Activated naive CD8-positive, alpha-beta T cell treated with anti-CD3 and anti-CD28 coated beads, Interleukin-2, amount 50 U/mL, for 24 hours (primary cell): ENCODE results near the gene RASGEF1C.
A peak's percentile ranks its signal among the peaks of the same experiment; 100 is the strongest.

Experiments
- ATAC-seq: fragments of 150-1000 bp; cut with Tn5 transposase; one replicate; pipeline ENCODE4 v1.10.0; 2021
- DNase-seq: peaks from one replicate; pipeline ENCODE4 v3.0.0; 2021
- H3K27ac Mint-ChIP-seq: one replicate; pipeline ENCODE4 v1.8.0; 2021; ENCODE audit warnings: mild to moderate bottlenecking, mixed read lengths
- H3K27me3 Mint-ChIP-seq: one replicate; pipeline ENCODE4 v1.8.0; 2021; ENCODE audit warnings: mixed read lengths
- H3K36me3 Mint-ChIP-seq: one replicate; pipeline ENCODE4 v1.8.0; 2021; ENCODE audit warnings: low read depth, mixed read lengths
- H3K4me1 Mint-ChIP-seq: one replicate; pipeline ENCODE4 v1.8.0; 2021; ENCODE audit warnings: mixed read lengths
- H3K4me3 Mint-ChIP-seq: one replicate; pipeline ENCODE4 v1.8.0; 2021; ENCODE audit warnings: mild to moderate bottlenecking, moderate library complexity, mixed read lengths
- H3K9me3 Mint-ChIP-seq: one replicate; pipeline ENCODE4 v1.8.0; 2021; ENCODE audit warnings: mixed read lengths

Gene RASGEF1C

GRCh38 chr5:180142021-180142765, 66.8 kb downstream of the RASGEF1C start:
- H3K4me1 Mint-ChIP-seq = no peaks in the 10 kb centered on the region
- no peak overlapping the region for H3K27ac Mint-ChIP-seq
- ATAC-seq (no peak), DNase-seq (no peak)
- H3K27me3 Mint-ChIP-seq = peaks cover 17% of the 10 kb centered on the region
- no peak overlapping the region for H3K4me3 Mint-ChIP-seq
- no peaks in the 10 kb centered on the region for H3K36me3 Mint-ChIP-seq
- peaks cover 13% of the 10 kb centered on the region for H3K9me3 Mint-ChIP-seq

- H3K9me3 Mint-ChIP-seq = peaks cover 4% of the 10 kb centered on the region
- no peak for ATAC-seq
- no peak overlapping the region for H3K27ac Mint-ChIP-seq
- no peaks in the 10 kb centered on the region for H3K4me1 Mint-ChIP-seq
- no peak for DNase-seq
- peaks cover 13% of the 10 kb centered on the region for H3K27me3 Mint-ChIP-seq
- no peak overlapping the region for H3K4me3 Mint-ChIP-seq
- H3K36me3 Mint-ChIP-seq = no peaks in the 10 kb centered on the region
Measured at GRCh38 chr5:180141068-180141660, 67.8 kb downstream of the RASGEF1C start.

- no peaks in the 10 kb centered on the region for H3K36me3 Mint-ChIP-seq
- H3K27ac Mint-ChIP-seq = no peak overlapping the region
- peaks cover 3% of the 10 kb centered on the region for H3K4me1 Mint-ChIP-seq
- no peak for DNase-seq
- no peak for ATAC-seq
- H3K27me3 Mint-ChIP-seq = peaks cover 8% of the 10 kb centered on the region
- H3K9me3 Mint-ChIP-seq = no peaks in the 10 kb centered on the region
- no peak overlapping the region for H3K4me3 Mint-ChIP-seq
Measured at GRCh38 chr5:180140571-180140970, 68.4 kb downstream of the RASGEF1C start.

- Mint-ChIP-seq H3K4me3 (no peak overlapping the region), H3K9me3 (no peaks in the 10 kb centered on the region), H3K36me3 (no peaks in the 10 kb centered on the region), H3K27me3 (peaks cover 8% of the 10 kb centered on the region), H3K4me1 (peaks cover 8% of the 10 kb centered on the region), H3K27ac (no peak overlapping the region)
- ATAC-seq = no peak
- no peak for DNase-seq
Measured at GRCh38 chr5:180140079-180140554, 68.9 kb downstream of the RASGEF1C start.

GRCh38 chr5:180139731-180140055, 69.3 kb downstream of the RASGEF1C start:
- H3K27ac Mint-ChIP-seq = no peak overlapping the region
- ATAC-seq = no peak
- no peaks in the 10 kb centered on the region for H3K9me3 Mint-ChIP-seq
- no peaks in the 10 kb centered on the region for H3K36me3 Mint-ChIP-seq
- no peak overlapping the region for H3K4me3 Mint-ChIP-seq
- peaks cover 12% of the 10 kb centered on the region for H3K4me1 Mint-ChIP-seq
- peaks cover 6% of the 10 kb centered on the region for H3K27me3 Mint-ChIP-seq
- no peak for DNase-seq

- Mint-ChIP-seq H3K4me1 (peaks cover 12% of the 10 kb centered on the region), H3K4me3 (no peak overlapping the region), H3K9me3 (no peaks in the 10 kb centered on the region), H3K27ac (no peak overlapping the region), H3K27me3 (peaks cover 5% of the 10 kb centered on the region), H3K36me3 (no peaks in the 10 kb centered on the region)
- no peak for DNase-seq
- ATAC-seq = no peak
Measured at GRCh38 chr5:180138976-180139730, 69.9 kb downstream of the RASGEF1C start.

- ATAC-seq = no peak
- Mint-ChIP-seq H3K36me3 (no peaks in the 10 kb centered on the region), H3K9me3 (no peaks in the 10 kb centered on the region), H3K4me1 (peaks cover 12% of the 10 kb centered on the region), H3K4me3 (no peak overlapping the region), H3K27ac (peak overlapping the region; percentile 54), H3K27me3 (peaks cover 5% of the 10 kb centered on the region)
- DNase-seq = no peak
Measured at GRCh38 chr5:180138214-180138975, 70.6 kb downstream of the RASGEF1C start.

- no peak for DNase-seq
- no peak overlapping the region for H3K4me3 Mint-ChIP-seq
- peaks cover 12% of the 10 kb centered on the region for H3K4me1 Mint-ChIP-seq
- peaks cover 5% of the 10 kb centered on the region for H3K27me3 Mint-ChIP-seq
- no peaks in the 10 kb centered on the region for H3K36me3 Mint-ChIP-seq
- H3K27ac Mint-ChIP-seq = peak overlapping the region; percentile 54
- ATAC-seq = no peak
- H3K9me3 Mint-ChIP-seq = no peaks in the 10 kb centered on the region
Measured at GRCh38 chr5:180137401-180138213, 71.4 kb downstream of the RASGEF1C start.

- DNase-seq (no peak), ATAC-seq (no peak)
- Mint-ChIP-seq H3K36me3 (no peaks in the 10 kb centered on the region), H3K27me3 (peaks cover 5% of the 10 kb centered on the region), H3K4me3 (no peak overlapping the region), H3K27ac (no peak overlapping the region), H3K4me1 (peaks cover 12% of the 10 kb centered on the region), H3K9me3 (no peaks in the 10 kb centered on the region)
Measured at GRCh38 chr5:180136630-180137381, 72.2 kb downstream of the RASGEF1C start.

GRCh38 chr5:180135967-180136629, 72.9 kb downstream of the RASGEF1C start:
- Mint-ChIP-seq H3K36me3 (no peaks in the 10 kb centered on the region), H3K4me3 (no peak overlapping the region), H3K4me1 (peaks cover 12% of the 10 kb centered on the region), H3K9me3 (no peaks in the 10 kb centered on the region), H3K27ac (no peak overlapping the region), H3K27me3 (peaks cover 5% of the 10 kb centered on the region)
- ATAC-seq (no peak), DNase-seq (no peak)

GRCh38 chr5:180135128-180135955, 73.7 kb downstream of the RASGEF1C start:
- H3K4me3 Mint-ChIP-seq = no peak overlapping the region

GRCh38 chr5:180133971-180134508, 75.0 kb downstream of the RASGEF1C start:
- Mint-ChIP-seq H3K27ac (no peak overlapping the region), H3K4me3 (no peak overlapping the region), H3K4me1 (peaks cover 12% of the 10 kb centered on the region), H3K27me3 (peaks cover 2% of the 10 kb centered on the region), H3K9me3 (no peaks in the 10 kb centered on the region), H3K36me3 (no peaks in the 10 kb centered on the region)
- DNase-seq = no peak
- no peak for ATAC-seq

More at GRCh38 chr5:180135128-180135955, 73.7 kb downstream of the RASGEF1C start:
- Mint-ChIP-seq H3K36me3 (no peaks in the 10 kb centered on the region), H3K27me3 (peaks cover 5% of the 10 kb centered on the region), H3K9me3 (no peaks in the 10 kb centered on the region), H3K4me1 (peaks cover 12% of the 10 kb centered on the region), H3K27ac (no peak overlapping the region)
- DNase-seq (peak; percentile 59), ATAC-seq (peak; percentile 97)
